Activated naive CD4-positive, alpha-beta T cell treated with Interleukin-2 at 50 U/mL for 16 hours (primary cell): ENCODE measurements around the gene NALF2.

Source experiments
- DNase-seq: peaks from one replicate; pipeline ENCODE4 v3.0.0-alpha.2; 2020

The NALF2 gene

DNA sequence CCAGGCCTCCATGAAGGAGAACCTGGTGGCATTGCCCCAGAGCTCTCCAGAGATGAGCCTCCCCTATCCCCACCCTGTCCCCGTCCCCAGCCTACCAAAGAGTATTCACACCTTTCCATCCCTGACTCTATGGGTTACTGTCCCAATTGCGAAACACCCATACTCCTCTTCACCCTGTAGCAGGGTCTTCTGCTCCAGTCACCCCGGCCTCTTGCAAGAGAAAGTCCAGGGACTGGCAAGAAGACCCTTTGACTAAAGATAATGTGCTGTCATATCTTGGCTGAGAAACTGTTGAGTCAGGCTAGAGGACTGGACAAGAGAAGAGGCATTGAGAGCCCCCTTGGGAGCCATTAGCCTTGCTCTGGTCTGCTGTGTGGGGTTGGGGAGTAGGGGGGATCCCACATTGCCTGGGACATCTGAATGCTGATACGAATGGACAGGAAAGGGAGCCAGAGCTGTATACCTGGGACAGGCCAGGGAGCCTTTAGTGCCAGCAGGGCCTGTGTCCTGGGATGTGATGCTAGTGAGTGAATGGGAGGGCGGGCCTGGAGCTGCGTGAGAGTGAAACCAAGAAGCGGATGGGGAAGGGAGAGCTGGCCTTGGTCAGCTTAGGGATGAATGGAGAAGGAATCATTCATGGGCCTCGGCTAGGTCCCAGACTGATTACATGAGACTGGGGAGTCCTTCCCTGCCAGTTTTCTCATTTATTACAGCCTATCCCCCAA, 27.1 kb downstream of the NALF2 start:
- DNase-seq: no peak

DNA sequence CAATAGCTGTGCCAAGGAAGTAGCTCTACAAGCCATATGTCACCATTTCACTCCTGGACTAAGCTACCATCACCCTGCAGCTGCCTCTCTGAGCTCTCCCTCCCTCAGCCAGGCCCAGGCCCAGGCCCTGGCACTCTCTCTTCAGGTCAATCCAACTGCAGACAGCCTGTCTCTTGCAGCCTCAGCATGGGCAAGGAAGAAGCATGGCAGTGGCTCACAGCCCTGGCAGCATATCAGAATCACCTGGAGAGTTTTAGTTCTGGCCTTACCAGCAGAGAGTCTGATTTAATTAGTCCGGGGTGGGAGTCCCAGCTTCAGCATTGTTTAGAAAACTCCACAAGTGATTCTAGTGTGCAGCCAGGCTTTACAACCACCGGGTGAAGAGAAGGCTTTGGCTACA, 31.5 kb downstream of the NALF2 start:
- no peak for DNase-seq

DNA sequence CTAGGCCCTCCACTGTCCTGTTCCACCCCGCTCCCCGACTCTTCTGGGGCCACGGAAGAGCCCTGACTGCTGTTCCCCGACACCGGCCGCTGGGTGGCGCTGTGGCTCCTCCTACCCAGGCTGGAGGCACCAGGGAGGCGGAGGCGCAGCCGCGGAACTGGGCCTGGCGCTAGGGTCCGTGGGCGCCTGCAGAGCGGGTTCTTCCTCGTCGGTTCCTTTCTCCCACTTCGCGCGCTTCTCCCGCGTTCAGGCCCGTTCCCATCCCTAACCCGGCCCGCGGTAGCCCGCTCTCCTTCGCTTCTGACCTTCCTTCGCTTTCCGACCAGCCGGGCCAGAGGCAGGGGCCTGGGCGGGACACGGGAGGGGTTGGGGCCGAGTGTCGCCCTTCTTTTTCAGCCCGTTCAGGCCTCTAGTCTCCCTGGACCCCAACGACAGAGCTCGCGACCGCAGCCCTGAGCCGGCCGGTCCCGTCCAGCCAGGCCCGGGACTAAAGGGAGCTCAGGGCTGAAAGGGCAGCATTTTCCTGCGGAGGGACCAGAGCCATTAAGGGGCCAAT, 34.3 kb downstream of the NALF2 start:
- peak; percentile 73 for DNase-seq

DNA sequence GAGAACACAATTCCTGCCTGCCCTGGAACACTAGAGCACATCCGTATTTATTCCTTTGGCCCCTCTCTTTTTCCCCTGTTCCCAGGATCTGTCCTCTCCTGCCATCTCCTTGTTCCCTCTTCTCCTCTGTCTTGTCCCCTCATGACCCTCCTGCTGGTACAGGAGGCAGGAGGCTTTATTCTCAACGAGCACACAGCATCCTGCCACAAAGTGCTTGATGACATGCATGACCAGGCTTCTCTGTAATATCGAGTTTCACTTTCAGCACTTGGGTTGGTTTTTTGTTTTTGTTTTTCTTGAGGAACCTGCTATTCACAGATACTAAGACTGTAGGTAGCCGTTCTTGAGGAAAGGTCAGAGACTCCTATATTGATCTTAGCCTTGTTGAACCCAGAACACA, 35.3 kb downstream of the NALF2 start:
- DNase-seq: no peak

DNA sequence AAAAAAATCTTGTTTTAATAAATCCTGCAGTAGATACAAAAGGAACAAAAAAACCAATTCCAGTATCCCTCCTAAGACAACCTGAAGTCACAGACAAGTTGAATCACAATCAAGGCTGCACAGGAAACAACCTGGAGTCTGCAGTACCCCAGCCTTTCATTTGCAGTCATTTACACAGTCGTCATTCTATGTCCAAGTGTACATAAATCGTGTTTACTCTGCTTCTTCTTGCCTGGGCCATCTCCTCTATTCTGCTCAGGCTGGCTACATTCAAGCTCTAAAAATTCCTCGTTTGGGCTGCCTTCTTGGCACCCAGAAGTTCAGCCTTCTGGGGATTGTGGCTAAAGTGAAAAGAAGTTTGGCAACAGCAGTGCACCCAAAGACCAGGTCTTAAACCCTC, 37.8 kb downstream of the NALF2 start:
- DNase-seq: no peak

DNA sequence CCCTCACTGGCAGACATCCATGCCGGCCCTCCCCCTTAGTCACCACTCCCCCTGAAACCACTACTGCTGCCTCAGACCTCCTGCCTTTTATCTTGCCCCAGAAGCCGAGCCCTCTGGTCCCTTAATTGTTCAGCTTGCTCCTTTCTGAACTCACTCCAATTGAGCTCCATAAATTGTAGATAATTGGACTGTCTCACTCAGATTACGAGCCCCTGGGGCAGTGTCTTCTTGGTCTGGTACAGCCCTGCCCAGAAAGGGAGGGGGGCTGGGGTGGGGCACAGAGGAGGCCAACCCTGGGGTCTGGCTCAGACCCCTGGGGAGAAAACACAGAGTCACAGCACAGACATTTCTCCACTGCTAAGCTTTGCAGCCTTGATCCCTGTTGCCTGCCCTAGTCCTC, 39.4 kb downstream of the NALF2 start:
- no peak for DNase-seq

DNA sequence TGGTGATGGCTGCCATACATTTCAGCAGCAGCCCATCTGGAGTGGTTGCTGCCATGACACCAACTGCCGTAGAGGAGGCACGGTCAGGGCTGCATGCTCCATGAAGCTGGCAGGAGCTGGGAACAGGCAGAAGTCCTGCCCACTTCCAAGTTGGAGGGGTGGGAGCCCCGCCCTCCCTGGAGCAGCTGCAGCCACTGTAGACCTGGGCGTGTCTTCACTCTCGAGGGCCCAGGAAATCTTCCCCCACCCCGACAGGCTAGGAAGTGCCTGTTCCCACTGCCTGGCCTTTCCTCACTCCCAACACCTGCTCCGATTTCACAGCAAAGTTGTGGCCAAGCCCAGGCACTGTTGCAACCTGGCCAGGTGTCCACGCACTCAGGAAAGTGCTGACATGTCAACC, 42.3 kb downstream of the NALF2 start:
- DNase-seq: no peak

DNA sequence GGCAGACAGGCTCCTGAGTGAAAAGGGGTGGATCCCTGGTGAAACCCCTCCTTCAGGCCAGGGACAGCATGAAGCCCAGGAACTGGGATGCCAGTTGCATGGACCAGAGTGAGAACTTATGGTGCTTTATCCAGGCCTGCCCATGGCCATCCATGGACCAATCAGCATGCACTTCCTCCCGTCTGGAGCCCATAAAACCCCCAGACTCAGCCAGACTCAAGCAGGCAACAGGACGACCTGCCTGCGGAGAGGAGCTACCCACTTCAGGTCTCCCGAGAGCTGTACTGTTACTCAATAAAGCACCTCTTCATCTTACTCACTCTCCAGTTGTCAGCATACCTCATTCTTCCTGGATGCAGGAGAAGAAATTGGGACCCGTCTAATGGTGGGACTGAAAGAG, 42.9 kb downstream of the NALF2 start:
- DNase-seq: no peak

DNA sequence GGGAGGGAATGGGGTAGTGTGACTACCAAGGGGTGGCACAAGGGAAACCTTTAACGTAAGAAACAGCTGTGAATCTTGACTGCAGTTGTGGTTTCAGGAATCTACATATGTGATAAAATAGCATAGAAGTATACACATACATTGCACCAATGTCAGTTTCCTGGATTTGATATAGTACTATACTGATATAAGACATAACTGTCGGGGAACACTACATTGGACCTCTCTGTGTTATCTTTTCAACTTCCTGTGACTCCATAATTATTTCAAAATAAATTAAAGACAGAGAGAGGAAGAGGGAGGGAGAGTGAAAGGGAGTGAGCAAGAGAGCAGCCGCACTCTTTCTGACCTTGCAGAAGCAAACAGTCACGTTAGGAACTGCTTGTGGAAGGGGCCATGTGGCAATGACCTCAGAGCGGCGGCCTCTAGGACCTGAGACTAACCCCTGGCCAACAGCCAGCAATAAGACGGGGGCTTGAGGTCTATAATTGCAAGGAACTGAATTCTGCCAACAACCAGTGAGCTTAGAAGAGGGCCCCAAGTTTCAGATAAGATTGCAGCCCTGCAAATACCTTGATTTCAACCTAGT, 47.4 kb downstream of the NALF2 start:
- DNase-seq: no peak

DNA sequence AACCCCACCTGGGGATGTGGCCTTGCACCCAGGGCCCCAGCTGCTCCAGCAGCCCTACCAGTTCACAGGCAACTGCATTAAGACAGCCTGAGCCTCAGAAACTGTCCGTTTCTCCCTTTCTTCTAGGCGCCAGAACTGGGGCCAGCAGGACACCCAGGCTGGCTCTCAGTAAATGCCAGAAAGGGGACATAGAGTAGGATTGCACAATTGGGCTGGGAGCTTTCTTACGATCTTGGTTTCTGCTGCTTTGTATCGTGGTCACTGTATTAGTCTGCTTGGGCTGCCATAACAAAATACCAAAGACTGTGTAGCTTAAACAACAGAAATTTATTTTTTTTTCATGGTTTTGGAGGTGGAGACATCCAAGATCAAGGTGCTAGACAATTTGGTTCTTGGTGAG, 48.4 kb downstream of the NALF2 start:
- no peak for DNase-seq
